ENCODE measurements around the gene MAGI1. TPM values are rescaled to one million over a fixed set of nuclear protein-coding genes. Genes with fewer than 3 reads are reported as not detected.

Gene MAGI1
- total and polyA plus RNA-seq, 2 donors (not counting 1 experiment from before 2014, with no cell fraction given), result 0.10 to 0.22 TPM

GRCh38 chr3:65925254-65925954 lies 113.3 kb downstream of the MAGI1 start:
- ATAC-seq (ENCODE audit: low read depth) (no peak), DNase-seq (no peak)
- Histone ChIP-seq H3K9ac (ENCODE audit: low read length) (no peak overlapping the region), H3K9me3 (ENCODE audit: control extremely low read depth in 1 of 3, control insufficient read depth in 2 of 3, insufficient read depth in 1 of 3, low read length in 2 of 3) (no peaks in the 10 kb centered on the region), H3K27me3 (replicated peaks in 1 of 4; ENCODE audit: control extremely low read depth in 1 of 4, control insufficient read depth in 3 of 4, insufficient read depth in 4 of 4, low read length in 3 of 4) (no peaks in the 10 kb centered on the region), H2AFZ (ENCODE audit: insufficient read depth, low read depth, low read length, poor library complexity, severe bottlenecking) (no peak overlapping the region), H3K4me3 (ENCODE audit: control extremely low read depth in 1 of 5, extremely low read depth in 1 of 5, insufficient read depth in 1 of 5, low read depth in 2 of 5, low read length in 4 of 5) (no peak overlapping the region), H4K20me1 (ENCODE audit: control insufficient read depth, insufficient read depth, low read length, poor library complexity, severe bottlenecking) (no peaks in the 10 kb centered on the region), H3K27ac (ENCODE audit: low read length in 2 of 2) (no peak overlapping the region), H3K79me2 (ENCODE audit: control insufficient read depth, insufficient read depth, low read length) (no peaks in the 10 kb centered on the region), H3K4me1 (ENCODE audit: control insufficient read depth in 2 of 2, insufficient read depth in 2 of 2, low read length in 2 of 2) (no peaks in the 10 kb centered on the region), H3K4me2 (replicated peaks; ENCODE audit: low read depth, low read length, poor library complexity, severe bottlenecking) (no peak overlapping the region), H3K36me3 (replicated peaks in 1 of 2; ENCODE audit: control extremely low read depth in 1 of 2, control insufficient read depth in 1 of 2, extremely low read depth in 1 of 2, insufficient read depth in 2 of 2, low read length in 1 of 2) (no peaks in the 10 kb centered on the region)
- Mint-ChIP-seq H3K9me3 (ENCODE audit: insufficient read depth) (no peaks in the 10 kb centered on the region), H3K4me3 (no peak overlapping the region), H3K27ac (no peak overlapping the region), H3K4me1 (no peaks in the 10 kb centered on the region), H3K27me3 (peaks cover 8% of the 10 kb centered on the region)
- no CpG with 5 or more reads among the region's 3 CpGs for WGBS (ENCODE audit: insufficient coverage)
- TF ChIP-seq CTCF (IDR thresholded peaks at IDR 0.05), result no peak
- TF ChIP-seq EZH2 (IDR thresholded peaks at IDR 0.05; ENCODE audit: borderline replicate concordance, insufficient read depth, low read depth, low read length, poor library complexity, severe bottlenecking), result no peak
- ChIA-PET POLR2A (no interaction called here), CTCF (no interaction called here)
- intact Hi-C loops (cut with micrococcal nuclease), result no loop called here

GRCh38 chr3:65924762-65925161 lies 114.0 kb downstream of the MAGI1 start:
- Mint-ChIP-seq H3K27me3 (peaks cover 8% of the 10 kb centered on the region), H3K4me3 (no peak overlapping the region), H3K9me3 (ENCODE audit: insufficient read depth) (no peaks in the 10 kb centered on the region), H3K4me1 (no peaks in the 10 kb centered on the region), H3K27ac (no peak overlapping the region)
- no peak for DNase-seq
- Histone ChIP-seq H3K9me3 (ENCODE audit: control extremely low read depth in 1 of 3, control insufficient read depth in 2 of 3, insufficient read depth in 1 of 3, low read length in 2 of 3) (no peaks in the 10 kb centered on the region), H3K9ac (ENCODE audit: low read length) (no peak overlapping the region), H3K4me1 (ENCODE audit: control insufficient read depth in 2 of 2, insufficient read depth in 2 of 2, low read length in 2 of 2) (no peaks in the 10 kb centered on the region), H3K27ac (ENCODE audit: low read length in 2 of 2) (no peak overlapping the region), H4K20me1 (ENCODE audit: control insufficient read depth, insufficient read depth, low read length, poor library complexity, severe bottlenecking) (no peaks in the 10 kb centered on the region), H3K4me2 (replicated peaks; ENCODE audit: low read depth, low read length, poor library complexity, severe bottlenecking) (no peak overlapping the region), H3K79me2 (ENCODE audit: control insufficient read depth, insufficient read depth, low read length) (no peaks in the 10 kb centered on the region), H3K36me3 (replicated peaks in 1 of 2; ENCODE audit: control extremely low read depth in 1 of 2, control insufficient read depth in 1 of 2, extremely low read depth in 1 of 2, insufficient read depth in 2 of 2, low read length in 1 of 2) (no peaks in the 10 kb centered on the region), H2AFZ (ENCODE audit: insufficient read depth, low read depth, low read length, poor library complexity, severe bottlenecking) (no peak overlapping the region), H3K27me3 (replicated peaks in 1 of 4; ENCODE audit: control extremely low read depth in 1 of 4, control insufficient read depth in 3 of 4, insufficient read depth in 4 of 4, low read length in 3 of 4) (no peaks in the 10 kb centered on the region), H3K4me3 (ENCODE audit: control extremely low read depth in 1 of 5, extremely low read depth in 1 of 5, insufficient read depth in 1 of 5, low read depth in 2 of 5, low read length in 4 of 5) (no peak overlapping the region)
- CTCF ChIA-PET, result no interaction called here
- POLR2A ChIA-PET, result no interaction called here
- TF ChIP-seq EZH2 (IDR thresholded peaks at IDR 0.05; ENCODE audit: borderline replicate concordance, insufficient read depth, low read depth, low read length, poor library complexity, severe bottlenecking), result no peak
- TF ChIP-seq CTCF (IDR thresholded peaks at IDR 0.05), result no peak
- intact Hi-C loops (cut with micrococcal nuclease), result no loop called here
- no peak for ATAC-seq (ENCODE audit: low read depth)
- WGBS (ENCODE audit: insufficient coverage), result 88% methylated on average over 1 of the region's 4 CpGs
